Skin epidermis (tissue), 12 donors: ENCODE measurements around the gene MRPL14.

Experiments
- H3K27ac ChIP-seq, 21 experiments: fragments of 200-600 bp; sonication (generic) in 11 of 21; one replicate each; pipeline ENCODE4 v1.5.0; 2020; ENCODE audit warnings: mild to moderate bottlenecking in 3 of 21, inconsistent platforms in 2 of 21, moderate library complexity in 2 of 21
- H3K4me3 ChIP-seq, 7 experiments: fragments of 200-600 bp; sonication (generic) in 2 of 7; one replicate each; pipeline ENCODE4 v1.5.0; 2020; ENCODE audit warnings: inconsistent platforms in 2 of 7, mild to moderate bottlenecking in 2 of 7, moderate library complexity in 1 of 7

The MRPL14 gene

DNA sequence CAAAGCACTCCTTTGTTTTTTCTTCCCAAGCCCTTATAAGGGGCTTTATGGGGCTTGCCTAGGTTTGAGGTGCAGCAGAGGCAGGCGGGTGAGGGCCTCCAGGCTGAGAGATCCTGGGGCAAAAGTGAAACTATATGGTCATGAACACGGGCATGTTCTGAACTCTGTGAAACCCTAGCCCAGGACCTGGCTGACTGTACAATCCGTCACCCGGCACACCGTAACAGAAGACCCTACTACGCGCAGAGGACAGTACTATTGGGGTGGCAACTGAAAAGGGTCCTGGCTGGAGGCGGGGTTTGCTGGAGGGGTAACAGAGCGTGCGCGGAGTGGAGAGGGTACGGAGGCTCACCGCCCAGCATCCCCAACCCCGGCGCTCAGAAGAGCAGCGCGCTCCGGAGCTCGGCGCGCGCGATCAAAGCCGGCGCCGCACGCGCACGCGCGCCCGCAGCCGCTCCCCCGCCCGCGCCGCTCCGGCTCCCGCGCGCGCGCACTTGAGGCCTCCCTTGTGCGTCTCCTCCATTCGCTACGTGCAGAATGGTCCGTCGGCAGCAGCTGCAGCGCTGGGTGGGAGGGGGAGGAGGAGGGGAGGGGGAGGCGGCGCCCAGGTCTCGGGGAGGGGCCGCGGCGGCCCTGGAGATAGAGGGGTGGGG, 54.2 kb downstream of the MRPL14 start:
- Histone ChIP-seq H3K27ac (peak overlapping the region in 20 of 21 experiments; percentile 14 to 85 (median 72)), H3K4me3 (peak overlapping the region; percentile 30 to 48 (median 33))

DNA sequence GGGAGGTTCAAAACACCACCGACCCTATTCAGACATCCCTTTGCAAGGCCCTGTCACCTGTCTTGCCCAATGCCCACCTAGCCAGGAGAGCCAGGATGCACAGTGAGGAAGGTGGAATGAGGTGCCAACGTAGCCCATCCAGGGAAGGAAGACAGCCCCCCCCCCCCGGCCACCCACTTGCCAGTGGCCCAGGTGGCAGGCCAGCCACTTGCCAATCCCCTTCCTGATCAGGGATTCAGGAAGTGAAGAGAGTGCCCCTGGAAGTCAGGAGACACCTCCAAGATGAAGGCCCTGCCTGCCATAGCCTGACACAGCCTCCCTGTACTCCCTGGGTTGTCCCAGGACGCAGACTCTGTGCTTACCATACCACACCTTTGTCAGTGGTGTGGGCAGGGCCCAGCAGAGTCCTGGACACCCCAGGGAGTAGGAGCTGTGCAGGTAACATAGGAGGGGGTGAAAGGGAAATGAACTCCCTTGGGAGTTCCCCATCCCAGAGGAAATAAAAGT, 54.7 kb downstream of the MRPL14 start:
- Histone ChIP-seq H3K27ac (peak overlapping the region in 16 of 21 experiments; percentile 12 to 85 (median 68)), H3K4me3 (peak overlapping the region in 6 of 7 experiments; percentile 30 to 48 (median 32))

DNA sequence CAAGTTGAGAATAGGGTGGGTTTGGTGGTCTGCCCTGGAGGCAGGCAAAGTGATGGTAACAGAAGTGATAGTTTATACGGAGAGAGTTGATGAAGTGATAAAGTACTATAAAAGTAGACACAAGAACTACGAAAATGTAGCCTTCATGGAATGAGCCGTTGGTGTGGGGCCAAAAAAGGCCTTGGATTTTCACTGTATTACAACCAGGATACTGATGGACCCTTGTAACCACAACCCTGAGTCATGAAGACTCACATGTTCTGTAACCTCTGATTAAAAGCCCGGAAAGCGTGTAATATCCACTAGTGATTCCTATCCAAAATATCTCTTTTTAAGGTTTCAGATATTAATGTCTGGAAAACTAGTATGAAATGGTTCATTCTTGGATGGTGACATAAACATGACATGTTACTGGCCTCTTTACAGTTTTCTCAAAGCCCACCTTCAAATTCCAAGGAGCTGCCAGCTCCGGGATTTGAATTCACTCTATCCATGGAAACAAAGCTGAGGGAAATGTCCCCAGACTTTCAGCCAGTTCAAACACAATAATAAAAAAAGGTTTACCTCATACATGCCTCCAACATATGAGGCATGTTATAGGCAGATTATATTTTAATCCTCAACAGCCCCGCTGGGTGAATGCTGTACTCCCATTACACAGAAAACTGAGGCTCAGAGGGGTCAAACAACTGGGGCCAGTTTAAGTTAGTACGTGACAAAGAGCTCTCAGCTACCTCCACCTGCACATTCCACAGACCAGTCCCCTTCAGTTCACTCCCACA, 55.4 kb downstream of the MRPL14 start:
- Histone ChIP-seq H3K4me3 (no peak overlapping the region), H3K27ac (peak overlapping the region in 11 of 21 experiments; percentile 60 to 85 (median 76))

DNA sequence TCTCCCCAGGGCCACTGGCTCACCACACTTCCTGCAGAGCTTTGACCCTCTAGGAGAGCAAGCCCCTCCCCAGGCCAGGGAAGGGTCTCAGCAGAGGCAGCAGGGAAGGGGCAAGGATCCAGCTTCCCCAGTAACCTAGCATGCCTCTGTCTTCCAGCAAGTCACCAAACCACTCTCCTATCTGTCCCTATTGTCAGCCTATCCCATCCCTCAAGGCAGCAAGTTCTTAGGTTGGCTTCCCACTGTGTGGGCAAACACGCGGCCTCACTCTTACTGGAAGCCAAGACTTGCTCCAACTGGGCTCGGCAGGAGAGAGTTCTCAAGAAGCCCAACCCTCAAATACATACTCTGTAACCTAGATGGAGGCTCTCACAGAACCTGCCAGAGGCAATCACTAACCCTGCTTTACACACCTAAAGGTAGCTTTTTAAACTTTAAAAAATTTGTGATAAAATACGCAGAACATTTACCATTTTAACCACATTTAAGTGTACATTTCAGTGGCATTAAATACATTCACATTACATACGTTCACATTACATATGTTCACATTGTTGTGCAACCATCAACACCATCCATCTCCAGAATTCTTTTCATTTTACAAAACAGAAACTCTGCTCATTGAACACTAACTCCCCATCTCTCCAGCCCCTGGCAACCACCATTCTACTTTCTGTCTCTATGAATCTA, 58.5 kb downstream of the MRPL14 start:
- H3K27ac ChIP-seq = no peak overlapping the region
- no peak overlapping the region for H3K4me3 ChIP-seq

DNA sequence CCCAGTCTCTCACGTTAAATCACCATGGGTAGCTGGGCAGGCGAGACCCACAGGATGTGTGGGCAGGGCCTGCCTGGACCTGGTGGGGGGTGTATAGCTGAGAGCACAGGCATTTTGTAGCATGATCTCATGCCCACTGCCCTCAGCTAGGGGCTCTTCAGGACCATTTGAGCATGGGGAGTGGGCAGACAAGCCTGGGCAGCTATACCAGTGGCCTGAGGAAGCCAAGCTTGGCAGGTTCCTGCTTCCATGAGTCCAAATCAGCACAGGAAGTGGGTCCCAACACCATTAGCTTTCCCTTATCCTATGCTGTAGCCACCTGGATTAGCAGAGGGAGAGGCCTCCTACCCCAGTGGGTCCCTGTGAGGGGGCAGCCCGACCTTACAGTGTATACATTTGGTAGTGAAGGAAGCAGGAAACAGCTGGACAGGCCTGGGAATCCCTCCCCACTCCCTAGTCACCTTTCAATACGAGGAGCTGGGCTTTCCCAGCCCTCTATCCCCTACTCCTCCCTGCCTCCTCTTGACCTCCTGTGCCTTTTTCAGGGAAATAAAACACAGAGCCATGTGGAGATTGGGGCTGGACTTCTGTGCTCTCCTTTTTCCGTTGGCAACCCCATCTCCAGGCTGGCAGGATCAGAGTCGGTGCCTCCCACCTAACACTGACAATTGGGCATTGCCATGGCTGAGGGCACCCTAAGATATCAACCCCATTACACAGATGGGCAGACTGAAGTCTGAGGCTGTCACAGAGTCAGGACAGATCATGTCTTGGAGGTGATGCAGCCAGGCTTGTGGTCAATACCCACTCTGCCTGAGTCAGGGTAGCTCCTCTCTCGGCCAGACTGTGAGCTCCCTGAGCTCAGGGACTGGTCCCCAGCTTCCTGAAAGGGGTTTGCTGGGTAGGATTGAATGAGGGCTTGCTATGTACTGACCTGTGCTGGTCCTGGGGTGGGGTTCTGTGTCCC, 59.8 kb downstream of the MRPL14 start:
- H3K4me3 ChIP-seq = no peak overlapping the region
- peak overlapping the region in 1 of 21 experiments; percentile 36 for H3K27ac ChIP-seq

DNA sequence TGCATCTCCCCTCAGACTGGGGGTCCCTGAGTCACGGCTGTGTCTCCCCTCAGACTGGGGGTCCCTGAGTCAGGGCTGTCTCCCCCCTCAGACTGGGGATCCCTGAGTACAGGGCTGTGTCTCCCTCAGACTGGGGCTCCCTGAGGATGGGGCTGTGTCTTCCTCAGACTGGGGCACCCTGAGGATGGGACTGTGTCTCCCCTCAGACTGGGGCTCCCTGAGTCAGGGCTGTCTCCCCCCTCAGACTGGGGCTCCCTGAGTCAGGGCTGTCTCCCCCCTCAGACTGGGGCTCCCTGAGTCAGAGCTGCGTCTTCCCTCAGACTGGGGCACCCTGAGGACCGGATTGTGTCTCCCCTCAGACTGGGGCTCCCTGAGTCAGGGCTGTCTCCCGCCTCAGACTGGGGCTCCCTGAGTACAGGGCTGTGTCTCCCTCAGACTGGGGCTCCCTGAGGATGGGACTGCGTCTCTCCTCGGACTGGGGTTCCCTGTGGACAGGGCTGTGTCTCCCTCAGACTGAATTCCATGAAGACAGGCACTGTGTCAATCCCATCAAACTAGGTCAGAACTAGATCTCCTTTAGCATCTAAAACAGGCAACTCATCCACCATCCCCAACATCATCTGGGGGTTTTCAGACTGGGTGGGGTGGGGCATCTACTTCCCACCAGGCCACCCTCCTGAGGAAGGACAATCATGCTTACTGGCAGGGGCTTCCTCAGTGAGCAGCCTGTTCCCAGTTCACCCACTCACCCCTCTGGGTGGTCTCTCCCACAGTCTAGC, 60.7 kb downstream of the MRPL14 start:
- no peak overlapping the region for H3K4me3 ChIP-seq

DNA sequence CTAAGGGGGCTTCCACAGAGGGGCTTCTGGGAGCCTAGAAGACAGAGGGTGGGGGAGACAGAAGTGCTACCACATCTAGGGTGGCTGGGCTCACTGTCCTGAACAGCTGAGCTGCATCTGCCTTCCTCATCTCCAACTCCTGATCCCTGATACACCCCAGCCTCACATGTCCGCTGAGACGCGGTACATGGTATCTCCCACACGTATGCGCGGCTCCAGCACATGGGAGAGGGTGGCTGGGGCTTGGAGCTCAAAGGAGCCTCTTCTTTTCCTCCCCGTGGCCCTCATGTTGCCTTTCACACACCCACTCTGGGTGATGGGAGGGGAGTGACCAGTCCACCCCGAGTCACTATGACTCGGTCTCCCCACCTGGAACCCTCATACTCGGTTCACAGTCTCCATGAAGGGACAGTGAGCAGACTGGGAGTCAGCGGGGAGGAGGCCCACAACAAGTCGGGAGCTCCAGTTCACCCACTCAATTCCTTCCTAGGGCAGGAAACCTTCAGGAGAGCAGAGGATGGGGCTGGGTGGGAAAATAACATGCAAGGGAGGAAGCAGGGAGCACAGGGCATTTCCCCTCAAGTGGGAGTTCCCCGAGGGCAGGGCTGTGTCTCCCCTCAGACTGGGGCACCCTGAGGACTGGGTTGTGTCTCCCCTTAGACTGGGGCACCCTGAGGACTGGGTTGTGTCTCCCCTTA, 61.7 kb downstream of the MRPL14 start:
- H3K27ac ChIP-seq = peak overlapping the region in 7 of 21 experiments; percentile 2 to 73 (median 50)
- H3K4me3 ChIP-seq = no peak overlapping the region

More for the DNA sequence above, 60.7 kb downstream of the MRPL14 start:
- H3K27ac ChIP-seq = peak overlapping the region in 2 of 21 experiments; percentile 36 to 51

DNA sequence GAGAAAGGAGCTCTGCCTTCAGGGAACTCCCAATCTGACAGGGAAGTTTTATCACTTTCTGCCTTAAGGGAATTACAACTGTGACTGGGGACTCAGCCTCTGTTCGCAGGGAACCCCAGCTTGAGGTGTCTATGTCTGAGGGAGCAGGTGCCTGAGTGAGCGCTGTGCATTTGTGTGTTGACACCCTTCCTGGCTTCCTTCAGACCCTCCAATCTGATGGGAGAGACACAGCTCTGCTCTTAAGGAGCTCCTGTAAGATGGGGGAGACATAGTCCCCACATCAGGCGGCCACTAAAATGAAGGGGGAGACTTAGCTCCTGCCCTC, 62.3 kb downstream of the MRPL14 start:
- Histone ChIP-seq H3K4me3 (no peak overlapping the region), H3K27ac (peak overlapping the region in 9 of 21 experiments; percentile 15 to 73 (median 51))

DNA sequence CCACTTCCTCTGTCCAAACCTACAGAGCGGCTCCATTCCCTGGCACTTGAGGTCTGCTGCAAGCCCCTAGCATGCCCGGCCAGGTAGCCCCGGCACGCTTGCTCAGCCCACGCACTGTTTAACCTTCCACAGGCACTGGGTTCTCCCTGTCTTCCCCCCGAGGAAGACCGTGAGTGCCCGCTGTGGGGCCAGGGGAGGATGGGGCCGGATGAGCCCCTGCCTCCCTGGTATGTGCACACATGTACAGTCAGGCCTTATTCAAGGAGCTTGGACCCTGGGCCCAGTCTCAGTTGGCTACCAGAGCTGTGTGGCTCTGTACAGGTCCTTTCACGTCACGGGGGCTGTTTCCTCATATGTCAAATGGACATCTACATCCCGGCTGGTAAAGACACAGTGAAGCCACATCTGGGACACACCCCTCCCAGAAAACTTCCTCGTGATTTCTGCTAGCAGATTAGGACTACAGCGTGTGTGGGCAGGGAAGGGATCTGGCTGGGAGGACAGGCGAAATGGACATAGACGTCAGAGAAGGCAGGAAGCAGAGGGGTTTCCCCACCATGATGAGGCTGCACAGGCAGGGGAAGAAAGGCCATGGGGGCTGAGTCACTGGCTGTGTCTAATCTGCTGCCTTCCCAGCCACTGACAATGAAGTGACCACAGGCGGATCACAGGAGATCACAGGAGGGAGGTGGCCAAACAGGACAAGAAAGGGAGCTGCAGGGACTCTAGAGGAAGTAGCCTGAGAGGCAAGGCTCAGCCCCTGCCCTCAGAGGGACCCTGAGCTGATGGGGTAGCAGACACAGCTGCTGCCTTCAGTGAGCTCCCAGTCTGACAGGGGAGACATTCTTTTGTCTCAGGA, 62.9 kb downstream of the MRPL14 start:
- H3K27ac ChIP-seq = peak overlapping the region in 9 of 21 experiments; percentile 15 to 81 (median 62)
- H3K4me3 ChIP-seq = no peak overlapping the region

DNA sequence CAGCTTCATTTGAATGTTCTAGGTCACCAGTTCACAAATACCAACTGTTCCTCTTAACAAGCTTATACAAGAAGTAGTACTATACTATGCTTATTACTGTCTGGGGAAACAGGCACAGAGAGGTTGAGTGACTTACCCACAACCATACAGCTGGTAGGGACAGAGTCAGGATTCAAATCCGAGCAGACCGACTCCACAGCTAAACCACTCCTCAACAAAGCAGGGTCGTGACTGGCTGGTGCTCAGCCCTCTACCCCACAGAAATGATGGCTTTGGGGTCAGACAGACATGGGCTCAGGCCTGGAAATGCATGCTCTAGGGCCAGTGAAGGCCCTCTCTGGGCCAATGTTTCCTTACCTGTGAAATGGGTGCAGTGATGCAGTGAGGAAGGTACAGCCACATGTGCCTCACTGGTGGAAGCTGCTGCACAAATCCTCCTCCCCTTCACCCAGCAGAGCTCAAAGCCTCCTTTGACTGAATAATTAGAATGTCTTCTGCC, 63.6 kb downstream of the MRPL14 start:
- peak overlapping the region in 8 of 21 experiments; percentile 15 to 81 (median 65) for H3K27ac ChIP-seq
- no peak overlapping the region for H3K4me3 ChIP-seq
